ENCODE results near the gene PLD3. TPM values are rescaled to one million over a fixed set of nuclear protein-coding genes. Genes with fewer than 3 reads are reported as not detected.

PLD3 gene, protein sequence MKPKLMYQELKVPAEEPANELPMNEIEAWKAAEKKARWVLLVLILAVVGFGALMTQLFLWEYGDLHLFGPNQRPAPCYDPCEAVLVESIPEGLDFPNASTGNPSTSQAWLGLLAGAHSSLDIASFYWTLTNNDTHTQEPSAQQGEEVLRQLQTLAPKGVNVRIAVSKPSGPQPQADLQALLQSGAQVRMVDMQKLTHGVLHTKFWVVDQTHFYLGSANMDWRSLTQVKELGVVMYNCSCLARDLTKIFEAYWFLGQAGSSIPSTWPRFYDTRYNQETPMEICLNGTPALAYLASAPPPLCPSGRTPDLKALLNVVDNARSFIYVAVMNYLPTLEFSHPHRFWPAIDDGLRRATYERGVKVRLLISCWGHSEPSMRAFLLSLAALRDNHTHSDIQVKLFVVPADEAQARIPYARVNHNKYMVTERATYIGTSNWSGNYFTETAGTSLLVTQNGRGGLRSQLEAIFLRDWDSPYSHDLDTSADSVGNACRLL
- total RNA-seq: 91.0 and 155 TPM in 2 replicates

GRCh38 chr19:40348125-40348913 is at the start of gene PLD3, which contains the start of gene C19orf47:
Gene PLD3, plus strand, starts transcription at chr19:40348695. Its CDS starts 17,789 bp downstream, at chr19:40366484.
Gene C19orf47, minus strand, starts transcription at chr19:40348397. Its CDS starts 6,540 bp downstream, at chr19:40341857.
- DNase-seq (ENCODE audit: low read depth, low spot score): peak; percentile 96

DNA sequence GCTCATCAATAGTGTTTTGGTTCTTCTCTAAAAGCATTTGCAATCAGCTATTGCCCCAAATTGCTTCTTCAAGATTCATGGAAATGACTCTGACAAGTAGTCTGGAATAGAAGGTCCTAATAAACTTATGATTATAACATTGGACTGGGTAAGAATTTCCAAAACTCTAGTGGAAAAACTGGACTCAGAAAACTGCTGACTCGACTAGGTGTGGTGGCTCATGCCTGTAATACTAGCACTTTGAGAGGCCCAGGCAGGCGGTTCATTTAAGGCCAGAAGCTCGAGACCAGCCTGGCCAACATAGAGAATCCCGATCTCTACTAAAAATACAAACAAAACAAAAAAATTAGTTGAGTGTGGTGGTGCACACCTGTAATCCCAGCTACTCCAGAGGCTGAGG is 47.8 kb upstream of the PLD3 start:
- no peak for DNase-seq (ENCODE audit: low read depth, low spot score)

GRCh38 chr19:40302224-40303011 is 46.1 kb upstream of the PLD3 start:
- no peak for DNase-seq (ENCODE audit: low read depth, low spot score)

- no peak for DNase-seq (ENCODE audit: low read depth, low spot score)
Measured at GRCh38 chr19:40303765-40304164, 44.7 kb upstream of the PLD3 start.

DNA sequence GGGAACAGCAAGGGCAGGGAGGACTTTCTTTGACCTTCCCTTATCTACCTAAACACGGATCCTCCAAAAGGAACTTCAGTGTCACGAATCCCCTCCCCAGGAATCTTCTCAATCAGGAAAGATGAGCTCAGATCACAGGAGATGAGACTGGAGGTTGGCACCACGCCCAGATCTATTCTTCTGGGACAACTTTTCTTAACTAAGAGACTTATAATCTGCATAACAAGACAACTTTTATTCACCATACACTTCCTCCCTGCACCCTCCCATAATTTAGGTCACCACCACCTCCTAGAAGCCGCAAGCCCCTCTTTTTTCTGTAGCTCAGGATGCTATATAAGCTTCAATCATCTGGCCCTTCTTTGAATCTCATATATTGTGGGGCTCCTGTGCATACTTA is 44.2 kb upstream of the PLD3 start:
- no peak for DNase-seq (ENCODE audit: low read depth, low spot score)

GRCh38 chr19:40305403-40305802 is 43.1 kb upstream of the PLD3 start:
- peak; percentile 76 for DNase-seq (ENCODE audit: low read depth, low spot score)

- DNase-seq (ENCODE audit: low read depth, low spot score): no peak
Measured at GRCh38 chr19:40309666-40310065, 38.8 kb upstream of the PLD3 start.

DNA sequence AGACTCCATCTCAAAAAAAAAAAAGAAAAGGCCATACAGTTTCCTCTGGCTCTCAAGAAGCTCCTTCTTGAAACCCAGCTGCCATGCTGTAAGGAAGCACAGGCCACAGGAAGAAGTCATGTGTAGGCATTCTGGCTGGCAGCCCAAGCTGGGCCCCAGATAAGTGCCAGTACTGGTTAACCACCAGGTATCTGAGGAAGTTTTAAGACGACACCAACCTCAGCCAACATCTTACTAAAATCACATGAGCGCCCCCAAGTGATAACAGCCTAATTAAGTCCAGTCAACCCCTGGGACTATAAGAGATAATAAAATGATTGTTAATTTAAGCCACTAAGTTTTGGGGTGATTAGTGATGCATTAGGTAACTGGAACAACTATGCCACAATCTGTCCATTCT is 36.0 kb upstream of the PLD3 start:
- DNase-seq (ENCODE audit: low read depth, low spot score): no peak

GRCh38 chr19:40313229-40313983 is 35.1 kb upstream of the PLD3 start:
- no peak for DNase-seq (ENCODE audit: low read depth, low spot score)

DNA sequence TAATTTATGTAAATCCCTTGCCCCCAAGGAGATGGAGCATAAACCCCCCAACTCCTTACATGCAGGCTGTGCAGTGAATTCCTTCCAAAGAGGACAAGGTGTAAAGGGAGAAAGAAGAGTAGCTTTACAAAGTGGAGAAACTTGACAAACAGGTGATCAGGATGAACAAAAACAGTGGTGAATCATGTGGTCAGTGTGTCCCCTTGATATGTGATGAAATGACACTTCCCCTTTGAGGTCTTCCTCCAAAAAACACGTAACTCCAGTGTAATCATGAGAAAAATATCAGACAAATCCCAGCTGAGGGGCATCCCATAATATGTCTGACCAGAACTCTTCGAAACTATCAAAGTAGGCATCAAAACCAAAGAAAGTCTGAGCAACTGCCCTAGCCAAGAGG is 33.8 kb upstream of the PLD3 start:
- no peak for DNase-seq (ENCODE audit: low read depth, low spot score)

- no peak for DNase-seq (ENCODE audit: low read depth, low spot score)
Measured at GRCh38 chr19:40315812-40316470, 32.6 kb upstream of the PLD3 start.

GRCh38 chr19:40317338-40317737 is 31.2 kb upstream of the PLD3 start:
- no peak for DNase-seq (ENCODE audit: low read depth, low spot score)

GRCh38 chr19:40320558-40320935 is 27.9 kb upstream of the PLD3 start:
- no peak for DNase-seq (ENCODE audit: low read depth, low spot score)

DNA sequence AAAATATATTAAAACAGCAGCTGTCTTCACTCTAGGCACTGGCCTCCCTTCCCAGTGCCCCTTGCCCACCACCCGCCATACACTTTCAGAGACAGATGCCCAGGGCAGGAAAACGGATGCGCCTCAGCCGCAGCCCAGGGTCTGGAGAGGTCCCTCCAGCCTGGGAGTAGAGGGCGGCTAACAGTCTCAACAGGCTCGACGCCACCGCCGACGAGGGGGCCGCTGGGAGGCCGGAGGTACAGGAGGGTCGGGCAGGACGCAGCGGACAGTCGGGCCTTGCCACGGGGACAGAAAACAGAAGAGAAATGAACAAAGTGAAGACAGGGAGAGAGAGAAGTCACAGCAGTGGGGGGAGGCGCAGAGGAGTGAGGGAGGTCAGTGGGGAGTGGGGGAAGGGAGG is 27.4 kb upstream of the PLD3 start:
- DNase-seq (ENCODE audit: low read depth, low spot score): no peak

DNA sequence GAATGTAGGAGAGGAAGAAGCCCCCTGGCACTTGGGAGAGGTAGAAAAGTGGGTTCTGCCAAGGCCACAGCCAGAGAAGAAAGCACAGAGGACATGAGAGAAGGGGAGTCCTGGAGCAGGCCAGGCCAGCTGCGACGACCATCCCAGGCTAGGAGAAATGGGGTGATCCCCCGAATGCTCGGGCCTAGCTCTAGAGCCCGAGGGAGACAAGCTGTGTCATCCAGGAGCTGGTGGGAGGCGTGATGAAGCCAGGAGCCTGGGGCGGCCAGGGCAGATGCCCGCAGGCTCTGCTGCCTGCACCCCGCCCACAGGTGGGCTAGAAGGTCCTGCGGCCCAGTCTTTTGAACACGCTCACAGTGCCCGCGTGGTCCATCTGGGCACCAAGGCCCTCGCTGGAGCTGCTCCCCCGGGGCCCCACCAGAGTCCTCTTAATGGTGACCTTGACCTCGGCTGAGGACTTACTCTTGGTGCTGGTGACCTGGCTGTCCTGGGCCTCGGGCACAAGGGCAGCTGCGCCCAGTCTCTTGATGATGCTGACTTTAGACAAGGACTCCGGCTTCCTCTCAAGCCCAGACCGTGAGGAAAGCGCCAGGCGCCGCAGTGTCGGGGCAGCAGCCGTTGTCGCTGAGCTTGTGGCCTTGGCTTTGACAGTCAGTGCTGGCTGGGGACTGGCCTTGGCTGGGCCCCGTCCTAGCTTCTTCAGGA is 26.8 kb upstream of the PLD3 start:
- DNase-seq (ENCODE audit: low read depth, low spot score): no peak

DNA sequence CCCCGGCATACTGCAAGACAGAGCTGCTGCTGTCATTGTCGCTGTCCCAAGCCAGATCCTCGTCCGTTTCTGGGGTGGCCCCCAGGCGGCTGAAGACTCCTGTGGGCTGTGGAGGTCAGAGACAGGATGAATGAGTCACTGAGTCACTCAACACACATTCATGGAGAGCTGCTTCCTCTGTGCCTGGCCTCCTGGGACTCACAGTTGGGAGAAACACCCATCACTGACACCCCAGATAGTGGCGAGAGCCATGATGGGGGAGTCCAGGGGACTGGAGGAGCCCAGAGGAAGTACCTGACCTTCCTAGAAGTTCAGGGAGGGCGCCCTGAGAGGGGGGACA is 26.3 kb upstream of the PLD3 start:
- no peak for DNase-seq (ENCODE audit: low read depth, low spot score)

DNA sequence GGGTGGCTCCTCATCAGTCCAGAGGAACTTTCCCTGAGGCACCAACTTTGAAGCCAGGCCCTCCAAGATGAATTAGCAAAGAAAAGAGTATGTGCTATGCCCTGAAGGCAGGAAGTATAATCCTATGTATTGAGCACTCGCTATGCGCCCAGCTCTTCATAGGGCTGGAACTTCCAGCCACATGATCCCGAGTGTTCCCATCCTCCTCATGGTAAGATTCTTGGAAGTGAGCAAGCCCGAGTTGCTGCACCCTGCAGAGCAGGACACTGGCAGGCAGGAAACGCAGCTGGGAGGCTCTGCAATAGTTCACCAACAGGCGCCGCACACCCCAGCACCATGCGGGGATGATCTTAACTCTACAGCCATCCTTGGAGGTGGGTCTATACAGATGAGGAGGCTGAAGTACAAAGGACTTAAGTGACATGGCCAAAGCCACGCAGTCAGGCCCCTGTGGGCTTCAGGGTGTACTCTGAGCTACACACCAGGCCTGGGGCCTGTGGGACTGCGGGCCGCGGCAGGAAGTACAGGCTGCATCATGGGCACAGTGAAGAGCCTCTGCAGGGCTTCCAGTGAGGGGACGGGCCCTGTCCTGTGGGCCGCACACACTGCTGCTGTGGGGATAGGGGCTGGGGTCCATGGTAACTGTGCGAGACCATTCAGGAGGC is 25.4 kb upstream of the PLD3 start:
- no peak for DNase-seq (ENCODE audit: low read depth, low spot score)

GRCh38 chr19:40323705-40324104 is 24.8 kb upstream of the PLD3 start:
- no peak for DNase-seq (ENCODE audit: low read depth, low spot score)

GRCh38 chr19:40326201-40326600 is 22.3 kb upstream of the PLD3 start:
- no peak for DNase-seq (ENCODE audit: low read depth, low spot score)

All from pulmonary artery endothelial cell (primary cell).